PC-9 (cell line): ENCODE results near the gene CDK17.

ENCODE experiments used
- CTCF ChIP-seq: fragments of 200-600 bp; sonication (generic); conservative IDR thresholded peaks from 2 replicates; pipeline ENCODE4 v1.6.1; 2017; ENCODE audit warnings: mixed run types, antibody characterized with exemption, mild to moderate bottlenecking, moderate library complexity
- EZH2 ChIP-seq: fragments of 200-600 bp; sonication (generic); IDR thresholded peaks from 2 replicates; pipeline ENCODE4 v1.8.0; 2017; ENCODE audit warnings: antibody characterized with exemption, low read depth

DNA sequence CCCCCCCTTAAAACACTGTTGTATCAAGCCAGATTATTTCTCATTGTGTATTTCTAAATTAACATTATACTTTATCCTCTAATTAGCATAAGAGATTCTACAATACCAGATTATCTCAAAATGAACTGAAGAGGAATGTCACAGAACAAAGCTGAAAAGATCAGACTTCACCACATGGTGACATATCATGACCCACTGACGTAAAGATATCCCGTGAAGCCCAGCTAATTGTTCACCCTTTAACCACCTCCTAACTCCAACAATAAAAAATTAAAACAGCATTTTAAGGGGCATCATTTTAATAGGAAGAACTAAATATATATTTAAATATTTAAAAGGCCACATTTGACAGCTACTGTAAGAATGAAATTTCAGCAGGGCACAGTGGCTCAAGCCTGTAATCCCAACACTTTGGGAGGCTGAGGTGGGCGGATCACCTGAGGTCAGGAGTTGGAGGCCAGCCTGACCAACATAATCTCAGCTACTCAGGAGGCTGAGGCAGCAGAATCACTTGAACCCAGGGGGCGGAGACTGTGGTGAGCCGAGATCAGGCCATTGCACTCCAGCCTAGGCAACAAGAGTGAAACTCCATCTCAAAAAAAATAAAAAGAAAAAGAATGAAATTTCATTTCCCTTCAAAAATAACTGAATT is 29.0 kb downstream of the CDK17 start:
- TF ChIP-seq CTCF (no peak), EZH2 (no peak)
